AG10803 (cell line): ENCODE results near the gene ERCC3.

Experiments used
- DNase-seq: peaks from one replicate; pipeline ENCODE4 v3.0.0; 2010; ENCODE audit warnings: low read depth
- H3K4me3 ChIP-seq: 2 replicates; pipeline ENCODE4 v1.5.1; 2011; ENCODE audit warnings: mild to moderate bottlenecking, low read length, control low read depth
- CTCF ChIP-seq: conservative IDR thresholded peaks from 2 replicates; pipeline ENCODE4 v1.5.1; 2011; ENCODE audit warnings: mild to moderate bottlenecking, low read length, control low read depth, inconsistent platforms

Gene ERCC3

GRCh38 chr2:127279781-127280180 lies 14.2 kb downstream of the ERCC3 start:
- no peak for DNase-seq
- no peak for TF ChIP-seq CTCF
- no peak overlapping the region for H3K4me3 ChIP-seq

GRCh38 chr2:127278959-127279358 lies 15.0 kb downstream of the ERCC3 start:
- no peak for DNase-seq
- TF ChIP-seq CTCF = no peak
- no peak overlapping the region for H3K4me3 ChIP-seq

GRCh38 chr2:127277028-127277427 lies 16.9 kb downstream of the ERCC3 start:
- DNase-seq = no peak
- no peak for TF ChIP-seq CTCF
- no peak overlapping the region for H3K4me3 ChIP-seq

- no peak for TF ChIP-seq CTCF
- H3K4me3 ChIP-seq = no peak overlapping the region
- no peak for DNase-seq
Observed at GRCh38 chr2:127275789-127276188, 18.2 kb downstream of the ERCC3 start.

GRCh38 chr2:127275356-127275755 lies 18.6 kb downstream of the ERCC3 start:
- no peak for TF ChIP-seq CTCF
- no peak overlapping the region for H3K4me3 ChIP-seq
- DNase-seq = no peak

GRCh38 chr2:127270663-127271062 lies 23.3 kb downstream of the ERCC3 start:
- no peak for TF ChIP-seq CTCF
- no peak for DNase-seq
- H3K4me3 ChIP-seq = no peak overlapping the region

- TF ChIP-seq CTCF = no peak
- no peak overlapping the region for H3K4me3 ChIP-seq
- peak; percentile 16 for DNase-seq
Observed at GRCh38 chr2:127261804-127262406, 32.0 kb downstream of the ERCC3 start.
